ENCODE measurements around the gene RFX4. TPM values are rescaled to one million over a fixed set of nuclear protein-coding genes. Genes with fewer than 3 reads are reported as not detected.

Gene RFX4
- total RNA-seq, 2 experiments from 2014 or later: not detected

DNA sequence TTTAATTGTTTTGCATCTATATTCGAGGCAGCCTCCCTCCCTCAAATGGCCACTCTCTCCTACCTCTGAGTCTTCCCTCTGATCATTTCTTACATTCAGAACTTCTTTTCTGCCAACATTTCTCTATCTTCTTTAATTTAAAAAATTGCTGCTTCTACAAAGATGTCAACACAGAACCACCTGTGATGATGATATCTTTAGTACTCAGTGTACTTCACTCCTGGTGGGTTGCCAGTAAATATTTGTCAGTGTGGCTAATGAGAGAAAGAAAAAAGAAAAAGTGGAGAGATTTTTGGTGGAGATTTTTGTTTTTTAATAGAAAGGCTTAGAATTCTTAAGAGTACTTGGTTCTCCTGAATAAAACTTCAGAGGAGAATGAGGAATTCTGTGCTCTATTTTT lies 199.8 kb downstream of the RFX4 start:
- CTCF ChIA-PET: no interaction called here
- peaks cover 20% of the 10 kb centered on the region for H3K36me3 Mint-ChIP-seq (ENCODE audit: low read depth)

GRCh38 chr12:106783515-106783914 lies 200.7 kb downstream of the RFX4 start:
- CTCF ChIA-PET: no interaction called here
- Mint-ChIP-seq H3K36me3 (ENCODE audit: low read depth) (peaks cover 20% of the 10 kb centered on the region), H3K4me3 (no peak overlapping the region), H3K9me3 (no peaks in the 10 kb centered on the region), H3K4me1 (ENCODE audit: low read depth) (peaks cover 2% of the 10 kb centered on the region), H3K27ac (no peak overlapping the region), H3K27me3 (ENCODE audit: low read depth) (no peaks in the 10 kb centered on the region)
- no peak for DNase-seq
- intact Hi-C loops (cut with micrococcal nuclease): no loop called here

More for the DNA sequence above, 199.8 kb downstream of the RFX4 start:
- H3K27me3 Mint-ChIP-seq (ENCODE audit: low read depth): no peaks in the 10 kb centered on the region
- H3K4me1 Mint-ChIP-seq (ENCODE audit: low read depth): peaks cover 6% of the 10 kb centered on the region
- no peaks in the 10 kb centered on the region for H3K9me3 Mint-ChIP-seq
- no peak overlapping the region for H3K4me3 Mint-ChIP-seq
- no peak overlapping the region for H3K27ac Mint-ChIP-seq
- intact Hi-C loops (cut with micrococcal nuclease): no loop called here
- no peak for DNase-seq

DNA sequence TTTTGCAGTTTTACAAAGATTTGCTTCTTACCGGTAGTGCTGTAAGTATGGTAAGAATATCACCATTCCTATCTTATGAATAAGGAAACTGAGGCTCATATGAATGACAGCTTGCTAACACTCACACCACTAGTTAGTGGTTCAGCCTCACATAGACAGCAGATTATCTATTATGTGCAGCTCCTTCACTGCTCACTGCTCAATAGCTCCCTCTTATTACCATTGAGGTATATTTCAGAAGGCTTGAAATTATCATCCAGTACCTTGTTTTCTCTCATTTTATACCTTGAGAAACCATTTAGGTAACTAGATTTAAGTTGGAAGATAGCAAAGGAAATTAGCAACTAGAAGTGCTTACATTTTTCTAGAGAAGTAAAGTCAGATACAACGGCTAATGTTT lies 207.2 kb downstream of the RFX4 start:
- Mint-ChIP-seq H3K36me3 (ENCODE audit: low read depth) (peaks cover 33% of the 10 kb centered on the region), H3K9me3 (no peaks in the 10 kb centered on the region), H3K27ac (no peak overlapping the region), H3K27me3 (ENCODE audit: low read depth) (no peaks in the 10 kb centered on the region), H3K4me3 (no peak overlapping the region), H3K4me1 (ENCODE audit: low read depth) (peaks cover 3% of the 10 kb centered on the region)
- intact Hi-C loops (cut with micrococcal nuclease): no loop called here
- CTCF ChIA-PET: interaction anchor here (0.6 kb wide), 1 partner anchor 55 kb away, joined by 4 read pairs; no protein-coding TSS in a partner anchor
- DNase-seq: no peak

DNA sequence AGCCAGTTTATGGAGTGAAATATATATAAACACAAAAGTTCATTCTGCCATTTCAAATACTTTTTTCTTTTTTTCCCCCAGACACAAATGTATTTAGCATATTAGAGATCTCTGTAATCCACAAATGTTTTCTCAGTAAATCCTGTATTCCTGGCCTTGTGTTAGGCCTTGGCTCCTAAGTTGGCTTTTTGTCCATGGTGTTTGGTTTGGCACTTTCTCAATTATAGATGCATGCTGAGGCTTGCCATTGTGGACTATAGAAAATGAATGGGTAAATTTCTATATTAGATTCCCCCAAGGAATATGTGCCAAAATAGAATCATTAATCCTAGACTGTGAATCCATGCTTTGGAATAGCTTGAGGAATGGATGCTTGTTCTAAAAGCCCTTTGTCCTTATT lies 208.7 kb downstream of the RFX4 start:
- H3K9me3 Mint-ChIP-seq: no peaks in the 10 kb centered on the region
- no peaks in the 10 kb centered on the region for H3K27me3 Mint-ChIP-seq (ENCODE audit: low read depth)
- no peak for DNase-seq
- CTCF ChIA-PET: interaction anchor here (0.6 kb wide), 1 partner anchor 654 kb away, joined by 3 read pairs; no protein-coding TSS in a partner anchor
- H3K27ac Mint-ChIP-seq: no peak overlapping the region
- no peak overlapping the region for H3K4me3 Mint-ChIP-seq
- H3K36me3 Mint-ChIP-seq (ENCODE audit: low read depth): peaks cover 27% of the 10 kb centered on the region
- peaks cover 3% of the 10 kb centered on the region for H3K4me1 Mint-ChIP-seq (ENCODE audit: low read depth)
- intact Hi-C loops (cut with micrococcal nuclease): no loop called here

DNA sequence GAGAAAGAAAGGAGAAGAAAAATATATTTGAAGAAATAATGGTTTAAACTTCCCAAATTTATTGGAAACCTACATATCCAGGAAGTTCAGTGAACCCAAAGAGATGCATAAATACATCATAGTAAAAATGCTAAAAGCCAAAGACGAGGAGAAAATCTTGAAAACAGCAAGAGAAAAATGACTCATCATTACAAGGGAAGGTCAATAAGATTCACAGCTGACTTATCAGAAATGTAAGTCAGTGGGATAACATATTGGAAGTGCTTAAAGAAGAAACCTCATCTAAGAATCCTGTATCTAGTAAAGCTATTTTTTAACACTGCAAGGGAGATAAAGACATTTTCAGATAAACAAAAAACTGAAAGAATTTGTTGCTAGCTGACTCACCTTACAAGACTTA lies 211.6 kb downstream of the RFX4 start:
- Mint-ChIP-seq H3K27ac (no peak overlapping the region), H3K27me3 (ENCODE audit: low read depth) (no peaks in the 10 kb centered on the region), H3K4me3 (no peak overlapping the region), H3K9me3 (no peaks in the 10 kb centered on the region), H3K4me1 (ENCODE audit: low read depth) (peaks cover 3% of the 10 kb centered on the region), H3K36me3 (ENCODE audit: low read depth) (peaks cover 20% of the 10 kb centered on the region)
- intact Hi-C loops (cut with micrococcal nuclease): no loop called here
- no peak for DNase-seq
- CTCF ChIA-PET: no interaction called here

DNA sequence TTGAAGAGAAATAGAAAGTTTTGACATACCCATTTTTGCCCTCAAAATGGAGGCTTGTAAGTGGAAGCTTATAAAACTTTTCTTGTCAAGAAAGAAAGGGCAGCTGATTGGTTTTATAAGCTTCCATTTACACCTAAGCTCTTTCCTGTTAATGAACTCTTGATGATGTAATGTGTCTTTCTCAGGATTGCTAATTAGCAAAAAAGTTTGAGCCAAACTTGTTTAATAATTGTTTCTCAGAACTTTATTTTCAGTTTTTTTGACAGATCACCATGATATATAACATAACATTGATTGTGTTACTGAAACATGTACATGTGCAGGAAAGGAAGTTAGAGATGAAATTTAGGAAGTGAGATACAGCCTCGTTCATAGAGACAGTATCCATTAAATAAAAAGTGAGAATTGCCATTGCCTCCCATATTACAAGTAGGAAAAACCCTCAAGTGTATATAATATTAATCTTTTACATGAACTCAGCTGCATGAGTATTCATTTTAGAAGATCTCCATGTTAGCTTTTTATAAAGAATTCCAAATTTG lies 218.4 kb downstream of the RFX4 start:
- no peak overlapping the region for H3K4me3 Mint-ChIP-seq
- H3K27ac Mint-ChIP-seq: no peak overlapping the region
- intact Hi-C loops (cut with micrococcal nuclease): no loop called here
- H3K27me3 Mint-ChIP-seq (ENCODE audit: low read depth): no peaks in the 10 kb centered on the region
- peaks cover 12% of the 10 kb centered on the region for H3K4me1 Mint-ChIP-seq (ENCODE audit: low read depth)
- CTCF ChIA-PET: interaction anchor here (0.6 kb wide), 1 partner anchor 92 kb away, joined by 3 read pairs; no protein-coding TSS in a partner anchor
- H3K36me3 Mint-ChIP-seq (ENCODE audit: low read depth): peaks cover 12% of the 10 kb centered on the region
- no peaks in the 10 kb centered on the region for H3K9me3 Mint-ChIP-seq
- DNase-seq: no peak

DNA sequence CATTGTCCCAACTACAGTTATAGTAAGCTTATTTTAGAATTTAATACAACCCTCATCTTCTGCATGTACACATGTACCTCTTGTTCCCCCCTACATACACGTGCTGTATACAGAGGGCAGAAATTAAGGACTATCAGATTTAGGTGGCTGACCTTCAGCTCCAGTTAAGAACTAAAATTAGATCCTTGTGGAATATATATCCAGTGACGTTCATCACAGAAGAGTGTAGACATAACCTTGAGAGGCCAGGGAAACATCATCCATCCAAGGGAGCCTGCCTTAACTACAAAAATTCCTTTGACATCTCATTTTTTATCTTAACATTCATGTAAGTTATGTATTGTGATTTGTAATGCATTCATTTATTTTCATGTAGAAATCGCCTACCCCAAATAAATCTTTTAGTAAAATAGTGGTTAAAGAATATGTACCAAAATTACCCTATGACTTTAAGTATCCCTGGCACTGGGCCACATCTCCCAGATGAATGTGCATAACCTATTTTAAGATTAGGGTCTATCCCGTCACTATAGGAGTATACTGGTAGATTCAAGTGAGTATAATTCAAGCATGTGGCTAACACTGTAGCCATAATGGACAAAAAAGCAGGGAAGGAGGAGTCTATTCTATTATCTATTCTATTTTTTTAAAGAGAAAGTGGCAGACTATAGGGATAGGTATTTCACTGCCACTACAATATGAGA lies 219.2 kb downstream of the RFX4 start:
- CTCF ChIA-PET: no interaction called here
- H3K4me3 Mint-ChIP-seq: no peak overlapping the region
- H3K27me3 Mint-ChIP-seq (ENCODE audit: low read depth): no peaks in the 10 kb centered on the region
- peaks cover 16% of the 10 kb centered on the region for H3K36me3 Mint-ChIP-seq (ENCODE audit: low read depth)
- intact Hi-C loops (cut with micrococcal nuclease): no loop called here
- H3K4me1 Mint-ChIP-seq (ENCODE audit: low read depth): peaks cover 12% of the 10 kb centered on the region
- H3K9me3 Mint-ChIP-seq: no peaks in the 10 kb centered on the region
- no peak overlapping the region for H3K27ac Mint-ChIP-seq
- no peak for DNase-seq

- no peak overlapping the region for H3K4me3 Mint-ChIP-seq
- H3K27me3 Mint-ChIP-seq (ENCODE audit: low read depth): no peaks in the 10 kb centered on the region
- intact Hi-C loops (cut with micrococcal nuclease): no loop called here
- peaks cover 16% of the 10 kb centered on the region for H3K36me3 Mint-ChIP-seq (ENCODE audit: low read depth)
- H3K4me1 Mint-ChIP-seq (ENCODE audit: low read depth): peaks cover 8% of the 10 kb centered on the region
- no peaks in the 10 kb centered on the region for H3K9me3 Mint-ChIP-seq
- CTCF ChIA-PET: no interaction called here
- no peak for DNase-seq
- H3K27ac Mint-ChIP-seq: no peak overlapping the region
These were observed 221.9 kb downstream of the RFX4 start for GRCh38 chr12:106804668-106805067.

Other genes with a start within 250 kb of the RFX4 start
- 1 to 10 TPM; 6.4 to 6.8 TPM for gene POLR3B, start 225.3 kb upstream of the RFX4 start, total RNA-seq
- gene RIC8B, start 191.7 kb downstream of the RFX4 start, total RNA-seq: 1 to 10 TPM; 7.3 to 8.1 TPM

Data from activated naive CD4-positive, alpha-beta T cell treated with anti-CD3 and anti-CD28 coated beads for 36 hours (primary cell).